OCI-LY3 (cell line): ENCODE results near the gene CD109.
A peak's percentile ranks its signal among the peaks of the same experiment; 100 is the strongest.

Experiments
- H2AFZ ChIP-seq: fragments of 200-600, 300-600 bp; shearing (Covaris generic); 2 replicates; pipeline ENCODE4 v1.6.0; 2014; ENCODE audit warnings: antibody characterized with exemption, low read depth, low read length
- H3K27ac ChIP-seq: fragments of 200-600, 300-600 bp; sonication (generic); 2 replicates; pipeline ENCODE4 v1.5.1; 2014; ENCODE audit warnings: mild to moderate bottlenecking, low read length, moderate library complexity, mixed read lengths
- H3K27me3 ChIP-seq: fragments of 200-600, 300-600 bp; sonication (generic); 2 replicates; pipeline ENCODE4 v1.6.1; 2014; ENCODE audit warnings: low read depth, low read length, mixed read lengths
- H3K36me3 ChIP-seq: fragments of 200-600, 300-600 bp; sonication (generic); replicated peaks from 2 replicates; pipeline ENCODE3; 2014; ENCODE audit warnings: low read depth, low read length, mixed read lengths
- H3K4me1 ChIP-seq: fragments of 300-600, 200-600 bp; sonication (generic); 2 replicates; pipeline ENCODE4 v1.6.1; 2014; ENCODE audit warnings: low read length, mixed read lengths
- H3K4me2 ChIP-seq: fragments of 200-600, 300-600 bp; sonication (generic); 2 replicates; pipeline ENCODE4 v1.6.1; 2014; ENCODE audit warnings: low read length, mixed read lengths
- H3K4me3 ChIP-seq: fragments of 300-600, 200-600 bp; sonication (generic); 2 replicates; pipeline ENCODE4 v1.5.1; 2014; ENCODE audit warnings: antibody characterized with exemption, mild to moderate bottlenecking, low read length, moderate library complexity
- H3K79me2 ChIP-seq: fragments of 300-600, 200-600 bp; shearing (Covaris generic); 2 replicates; pipeline ENCODE4 v1.6.1; 2014; ENCODE audit warnings: mild to moderate bottlenecking, low read length, mixed read lengths
- H3K9ac ChIP-seq: fragments of 300-600, 200-600 bp; shearing (Covaris generic); 2 replicates; pipeline ENCODE4 v1.6.0; 2014; ENCODE audit warnings: mild to moderate bottlenecking, low read length, moderate library complexity
- H3K9me3 ChIP-seq: fragments of 200-600, 300-600 bp; shearing (Covaris generic); 2 replicates; pipeline ENCODE4 v1.6.1; 2014; ENCODE audit warnings: low read length, mixed read lengths; ENCODE audit not compliant: insufficient read depth
- H4K20me1 ChIP-seq: fragments of 200-600, 300-600 bp; sonication (generic); 2 replicates; pipeline ENCODE4 v1.6.1; 2016; ENCODE audit warnings: low read length, mixed read lengths; ENCODE audit not compliant: insufficient read depth
- EZH2phosphoT487 ChIP-seq: fragments of 200-600 bp; shearing (Covaris generic); IDR thresholded peaks from 2 replicates; pipeline ENCODE4 v1.6.1; 2018; ENCODE audit warnings: antibody characterized with exemption, mixed run types, low read depth
- TF ChIP-seq, protein P1 (sequence below): fragments of 200-600, 300-600 bp; sonication (generic); IDR thresholded peaks from 2 replicates; pipeline ENCODE4 v1.5.1; 2014; ENCODE audit warnings: antibody characterized with exemption, low read length, low read depth

Gene CD109

GRCh38 chr6:73653571-73654424 is 42.2 kb upstream of the CD109 start, which contains the start of gene SLC17A5:
Gene SLC17A5 (minus strand): TSS chr6:73653992. CDS start chr6:73653886, 106 bp downstream.
- Histone ChIP-seq H4K20me1 (no peaks in the 10 kb centered on the region), H3K27me3 (no peaks in the 10 kb centered on the region), H3K4me1 (peaks cover 8% of the 10 kb centered on the region), H2AFZ (peak within 1 kb of the TSS; percentile 73), H3K9me3 (no peaks in the 10 kb centered on the region), H3K27ac (peak within 1 kb of the TSS; percentile 74), H3K4me2 (peak within 1 kb of the TSS; percentile 94), H3K36me3 (no peaks in the 10 kb centered on the region), H3K4me3 (peak within 1 kb of the TSS; percentile 86), H3K79me2 (no peaks in the 10 kb centered on the region), H3K9ac (peak within 1 kb of the TSS; percentile 89)
- no peak for TF ChIP-seq EZH2phosphoT487
- TF ChIP-seq, protein P1, sequence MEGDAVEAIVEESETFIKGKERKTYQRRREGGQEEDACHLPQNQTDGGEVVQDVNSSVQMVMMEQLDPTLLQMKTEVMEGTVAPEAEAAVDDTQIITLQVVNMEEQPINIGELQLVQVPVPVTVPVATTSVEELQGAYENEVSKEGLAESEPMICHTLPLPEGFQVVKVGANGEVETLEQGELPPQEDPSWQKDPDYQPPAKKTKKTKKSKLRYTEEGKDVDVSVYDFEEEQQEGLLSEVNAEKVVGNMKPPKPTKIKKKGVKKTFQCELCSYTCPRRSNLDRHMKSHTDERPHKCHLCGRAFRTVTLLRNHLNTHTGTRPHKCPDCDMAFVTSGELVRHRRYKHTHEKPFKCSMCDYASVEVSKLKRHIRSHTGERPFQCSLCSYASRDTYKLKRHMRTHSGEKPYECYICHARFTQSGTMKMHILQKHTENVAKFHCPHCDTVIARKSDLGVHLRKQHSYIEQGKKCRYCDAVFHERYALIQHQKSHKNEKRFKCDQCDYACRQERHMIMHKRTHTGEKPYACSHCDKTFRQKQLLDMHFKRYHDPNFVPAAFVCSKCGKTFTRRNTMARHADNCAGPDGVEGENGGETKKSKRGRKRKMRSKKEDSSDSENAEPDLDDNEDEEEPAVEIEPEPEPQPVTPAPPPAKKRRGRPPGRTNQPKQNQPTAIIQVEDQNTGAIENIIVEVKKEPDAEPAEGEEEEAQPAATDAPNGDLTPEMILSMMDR, result no peak

DNA sequence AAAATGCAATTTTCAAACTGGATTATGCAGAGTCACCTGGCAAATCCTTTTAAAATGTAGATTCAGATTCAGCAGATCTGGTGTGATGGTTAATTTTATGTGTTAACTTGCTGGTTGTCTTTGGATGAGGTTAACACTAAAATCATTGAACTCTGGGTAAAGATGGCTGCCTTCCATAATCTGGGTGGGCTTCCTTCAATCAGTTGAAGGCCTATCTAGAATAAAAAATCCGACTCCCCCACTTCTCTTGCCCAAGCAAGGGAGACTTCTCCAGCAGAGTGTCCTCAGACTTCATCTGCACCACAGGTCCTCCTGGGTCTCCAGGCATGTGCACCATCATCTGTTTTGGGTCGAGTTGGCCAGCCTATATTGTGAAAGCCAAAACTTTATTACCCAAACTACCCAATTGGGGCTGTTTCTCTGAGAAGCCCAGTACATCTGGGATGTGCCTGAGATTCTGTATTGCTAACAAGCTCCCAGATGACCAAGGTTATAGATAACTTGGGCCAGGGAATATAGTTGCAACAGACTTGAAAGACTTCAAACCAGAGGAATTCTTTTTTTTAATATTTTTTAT is 40.6 kb upstream of the CD109 start:
- peak overlapping the region; percentile 94 for H3K4me2 ChIP-seq
- H3K9ac ChIP-seq, result no peak overlapping the region
- H3K4me1 ChIP-seq, result peaks cover 8% of the 10 kb centered on the region
- no peaks in the 10 kb centered on the region for H3K79me2 ChIP-seq
- no peaks in the 10 kb centered on the region for H3K27me3 ChIP-seq
- no peak overlapping the region for H2AFZ ChIP-seq
- no peaks in the 10 kb centered on the region for H4K20me1 ChIP-seq
- no peaks in the 10 kb centered on the region for H3K36me3 ChIP-seq
- H3K27ac ChIP-seq, result no peak overlapping the region
- H3K4me3 ChIP-seq, result peak overlapping the region; percentile 86
- TF ChIP-seq, protein P1, result no peak
- no peak for TF ChIP-seq EZH2phosphoT487
- no peaks in the 10 kb centered on the region for H3K9me3 ChIP-seq

- TF ChIP-seq, protein P1, result no peak
- TF ChIP-seq EZH2phosphoT487, result no peak
- H3K9me3 ChIP-seq, result no peaks in the 10 kb centered on the region
- H3K27me3 ChIP-seq, result no peaks in the 10 kb centered on the region
- H3K9ac ChIP-seq, result no peak overlapping the region
- no peaks in the 10 kb centered on the region for H4K20me1 ChIP-seq
- H3K4me1 ChIP-seq, result peaks cover 8% of the 10 kb centered on the region
- no peak overlapping the region for H3K4me2 ChIP-seq
- no peaks in the 10 kb centered on the region for H3K79me2 ChIP-seq
- H3K27ac ChIP-seq, result no peak overlapping the region
- H2AFZ ChIP-seq, result no peak overlapping the region
- H3K4me3 ChIP-seq, result no peak overlapping the region
- H3K36me3 ChIP-seq, result no peaks in the 10 kb centered on the region
These were observed 39.4 kb upstream of the CD109 start for GRCh38 chr6:73656531-73657145.

DNA sequence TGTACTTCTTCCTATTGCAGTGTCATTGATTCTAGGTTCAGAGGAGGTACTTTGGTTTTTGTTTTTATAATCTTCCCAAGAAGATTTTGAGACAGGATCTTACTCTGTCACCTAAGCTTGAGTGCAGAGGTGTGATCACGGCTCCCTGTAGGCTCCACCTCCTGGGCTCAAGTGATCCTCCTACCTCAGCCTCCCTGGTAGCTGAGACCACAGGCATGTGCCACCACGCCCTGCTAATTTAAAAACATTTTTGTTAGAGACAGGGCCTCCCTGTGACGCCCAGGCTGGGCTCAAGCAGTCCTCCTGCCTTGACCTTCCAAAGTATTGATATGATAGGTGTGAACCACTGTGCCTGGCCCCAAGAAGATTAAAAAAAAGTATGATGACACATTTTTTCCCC is 38.8 kb upstream of the CD109 start:
- Histone ChIP-seq H3K9me3 (no peaks in the 10 kb centered on the region), H3K9ac (no peak overlapping the region), H3K27me3 (no peaks in the 10 kb centered on the region), H3K4me1 (peaks cover 8% of the 10 kb centered on the region), H3K27ac (no peak overlapping the region), H4K20me1 (no peaks in the 10 kb centered on the region), H3K79me2 (no peaks in the 10 kb centered on the region), H3K4me2 (no peak overlapping the region), H2AFZ (no peak overlapping the region), H3K4me3 (no peak overlapping the region), H3K36me3 (no peaks in the 10 kb centered on the region)
- TF ChIP-seq EZH2phosphoT487, result no peak
- TF ChIP-seq, protein P1, result no peak
